K562 (cell line): ENCODE measurements around the gene SART1. TPM values are rescaled to one million over a fixed set of nuclear protein-coding genes. Genes with fewer than 3 reads are reported as not detected.

ENCODE experiments used
- CCAR2 ChIP-seq: fragments of 200-400 bp; formaldehyde crosslinking; IDR thresholded peaks from 2 replicates; pipeline ENCODE4 v1.6.1; 2017; ENCODE audit warnings: mild to moderate bottlenecking, low read depth, low read length
- CSDE1 ChIP-seq, 2 experiments: fragments of 450-650 bp; IDR thresholded peaks; 2 replicates each; pipeline ENCODE4 v1.6.1; 2016; ENCODE audit warnings: mild to moderate bottlenecking in 1 of 2
- DEAF1 ChIP-seq: fragments of 450-650 bp; formaldehyde crosslinking; IDR thresholded peaks from 2 replicates; pipeline ENCODE4 v1.4.0; 2020; ENCODE audit warnings: mild to moderate bottlenecking, moderate library complexity
- FOXP1 ChIP-seq: sonication (generic); formaldehyde crosslinking; IDR thresholded peaks from 2 replicates; pipeline ENCODE4 v1.8.0; 2022; ENCODE audit warnings: mild to moderate bottlenecking, missing genetic modification reagents
- GTF2F1 ChIP-seq: IDR thresholded peaks from 2 replicates; pipeline ENCODE4 v1.6.1; 2011; ENCODE audit warnings: low read depth, low read length, improper control_type of control experiment
- HCFC1 ChIP-seq: IDR thresholded peaks from 2 replicates; pipeline ENCODE4 v1.6.1; 2012; ENCODE audit warnings: low read depth, low read length, improper control_type of control experiment
- KAT7 ChIP-seq: sonication (generic); formaldehyde crosslinking; IDR thresholded peaks from 2 replicates; pipeline ENCODE4 v1.8.0; 2022; ENCODE audit warnings: missing genetic modification reagents, mild to moderate bottlenecking, borderline replicate concordance
- KDM5B ChIP-seq: fragments of 200-600 bp; sonication (generic); IDR thresholded peaks from 2 replicates; pipeline ENCODE4 v1.6.1; 2012; ENCODE audit warnings: low read depth, mild to moderate bottlenecking, moderate library complexity, low read length, control low read depth, inconsistent platforms; ENCODE audit not compliant: insufficient replicate concordance
- KLF16 ChIP-seq: IDR thresholded peaks from 2 replicates; pipeline ENCODE4 v1.6.1; 2016; ENCODE audit warnings: antibody characterized with exemption
- LEF1 ChIP-seq: fragments of 450-650 bp; IDR thresholded peaks from 2 replicates; pipeline ENCODE4 v1.6.1; 2016; ENCODE audit warnings: mild to moderate bottlenecking
- MBD2 ChIP-seq: sonication (generic); IDR thresholded peaks from 2 replicates; pipeline ENCODE4 v1.6.1; 2016; ENCODE audit warnings: low read depth, borderline replicate concordance
- MED1 ChIP-seq: sonication (generic); formaldehyde crosslinking; IDR thresholded peaks from 2 replicates; pipeline ENCODE4 v1.8.1; 2023; ENCODE audit warnings: missing genetic modification reagents, borderline replicate concordance
- PCBP1 ChIP-seq: fragments of 200-400 bp; formaldehyde crosslinking; IDR thresholded peaks from 2 replicates; pipeline ENCODE4 v1.6.1; 2018; ENCODE audit warnings: mild to moderate bottlenecking, low read depth, low read length; ENCODE audit not compliant: poor library complexity, severe bottlenecking
- POLR2B ChIP-seq: fragments of 450-650 bp; IDR thresholded peaks from 2 replicates; pipeline ENCODE4 v1.6.1; 2018; ENCODE audit warnings: low read depth; ENCODE audit not compliant: partially characterized antibody
- RAD21 ChIP-seq, 2 experiments: fragments of 250-450 bp in 1 of 2; fragments of 450-650 bp in 1 of 2; sonication (Bioruptor Pico) in 1 of 2; formaldehyde crosslinking in 1 of 2; IDR thresholded peaks in 1 of 2; conservative IDR thresholded peaks in 1 of 2; 2 replicates each; pipeline versions ENCODE4 v1.4.0 to v1.8.0; 2020 to 2022; ENCODE audit warnings: mild to moderate bottlenecking in 2 of 2, moderate library complexity in 1 of 2
- RHOXF2B ChIP-seq: fragments of 250-450 bp; sonication (Bioruptor Pico); conservative IDR thresholded peaks from 2 replicates; pipeline ENCODE4 v1.5.1; 2021
- SAFB ChIP-seq: fragments of 200-400 bp; formaldehyde crosslinking; IDR thresholded peaks from 2 replicates; pipeline ENCODE4 v1.6.1; 2017; ENCODE audit warnings: low read depth, low read length, borderline replicate concordance
- SREBF2 ChIP-seq: sonication (generic); formaldehyde crosslinking; IDR thresholded peaks from 2 replicates; pipeline ENCODE4 v1.4.0; 2020; ENCODE audit warnings: mild to moderate bottlenecking, missing genetic modification reagents
- SRF ChIP-seq, 2 experiments: fragments of 250-450, 450-650 bp in 1 of 2; sonication (Bioruptor Pico) in 1 of 2; sonication (generic) in 1 of 2; formaldehyde crosslinking; IDR thresholded peaks; 2 replicates each; pipeline versions ENCODE4 v1.5.0 to v1.5.1; 2020 to 2022; ENCODE audit warnings: mild to moderate bottlenecking in 1 of 2, missing genetic modification reagents in 1 of 2
- TFE3 ChIP-seq: fragments of 450-650 bp; formaldehyde crosslinking; IDR thresholded peaks from 2 replicates; pipeline ENCODE4 v1.4.0; 2020; ENCODE audit warnings: mild to moderate bottlenecking, mixed read lengths
- TRIM24 ChIP-seq, 2 experiments: fragments of 450-650 bp; IDR thresholded peaks; 2 replicates each; pipeline ENCODE4 v1.6.1; 2016
- ZNF121 ChIP-seq: sonication (generic); formaldehyde crosslinking; conservative IDR thresholded peaks from 2 replicates; pipeline ENCODE4 v1.8.0; 2022; ENCODE audit warnings: missing genetic modification reagents
- ZNF175 ChIP-seq: fragments of 200-800 bp; sonication (Bioruptor generic); IDR thresholded peaks from 2 replicates; pipeline ENCODE4 v1.6.1; 2016; ENCODE audit warnings: low read depth, mild to moderate bottlenecking, missing genetic modification characterization, missing compliant biosample characterization
- ZNF740 ChIP-seq, 3 experiments: fragments of 200-800 bp in 1 of 3; sonication (Bioruptor generic) in 1 of 3; sonication (generic) in 1 of 3; formaldehyde crosslinking in 1 of 3; IDR thresholded peaks; 2 replicates each; pipeline versions ENCODE4 v1.6.1 to v1.8.0; 2016 to 2022; ENCODE audit warnings: mild to moderate bottlenecking in 2 of 3, missing compliant biosample characterization in 2 of 3, missing genetic modification characterization in 2 of 3, missing genetic modification reagents in 1 of 3
- polyA plus RNA-seq, 8 experiments: library from polyadenylated mRNA; depleted of rRNA in 4 of 8; stranded (reverse) in 5 of 8; unstranded in 3 of 8; fragments of >200 nt; fragmentation: Nextera tagmentation in 2 of 8; fragmentation: Illumina TruSeq in 1 of 8; extraction: Ambion mirVana in 2 of 8; extraction: Trizol in 1 of 8; gene quantifications; 2 replicates each; pipeline versions ENCODE4 v1.2.1 to v1.2.3, GENCODE V29; 2011 to 2014; ENCODE audit warnings: inconsistent platforms in 1 of 8, missing spikeins in 1 of 8
- total RNA-seq, 7 experiments: library from RNA; depleted of rRNA in 6 of 7; stranded (reverse); fragments of >200 nt in 6 of 7; fragmentation: Illumina TruSeq in 2 of 7; extraction: Trizol in 2 of 7; gene quantifications; 2 replicates each; pipeline versions ENCODE4 v1.2.1 to v1.2.3, GENCODE V29; 2011 to 2021; ENCODE audit warnings: low replicate concordance in 1 of 7

Gene SART1
- total and polyA plus RNA-seq, 9 of the 15 experiments (the other 6 are each of a cell fraction or from before 2014, with no cell fraction given): 4.8 to 84.1 (median 31.7) TPM

GRCh38 chr11:65918211-65919140 is 43.1 kb upstream of the SART1 start, which contains the start of gene C11orf68 (continued):
- TF ChIP-seq ZNF740 (CRISPR knock-in tag; IDR thresholded peaks at IDR 0.05): no peak
- no peak for TF ChIP-seq ZNF740 (tag; IDR thresholded peaks at IDR 0.05)
- TF ChIP-seq ZNF121 (CRISPR knock-in tag): no peak; the same call in 1 of the 2 replicates
- no peak for TF ChIP-seq CCAR2
- TF ChIP-seq LEF1: no peak
- TF ChIP-seq SRF (CRISPR knock-in tag; IDR thresholded peaks at IDR 0.05): no peak
- TF ChIP-seq MED1 (CRISPR knock-in tag): no peak
- peak; percentile 61; the same call in 1 of the 2 replicates for TF ChIP-seq ZNF175 (CRISPR knock-in tag)
- no peak for TF ChIP-seq KDM5B
- peak; percentile 73; the same call in 1 of the 2 replicates for TF ChIP-seq KAT7 (CRISPR knock-in tag)
- no peak for TF ChIP-seq GTF2F1
- no peak; the same call in 1 of the 2 replicates for TF ChIP-seq MBD2
- TF ChIP-seq POLR2B: no peak
- TF ChIP-seq PCBP1: peak; percentile 28
- TF ChIP-seq CSDE1 (IDR thresholded peaks at IDR 0.05): no peak
- TF ChIP-seq FOXP1: peak; percentile 10; the same call in 1 of the 2 replicates
- peak; percentile 12 for TF ChIP-seq HCFC1
- TF ChIP-seq KLF16: no peak
- TF ChIP-seq SREBF2 (CRISPR knock-in tag): no peak
- TF ChIP-seq TFE3 (CRISPR knock-in tag): no peak
- no peak for TF ChIP-seq SAFB
- no peak for TF ChIP-seq TRIM24 (IDR thresholded peaks at IDR 0.05)
- TF ChIP-seq DEAF1 (CRISPR knock-in tag): no peak
- no peak for TF ChIP-seq RAD21 (CRISPR knock-in tag; conservative IDR thresholded peaks at IDR 0.05 in 1 of 2, IDR thresholded peaks at IDR 0.05 in 1 of 2)
- TF ChIP-seq RHOXF2B: no peak
